BJ (cell line): Measurements from ENCODE around the gene CMC2. TPM values are rescaled to one million over a fixed set of nuclear protein-coding genes. Genes with fewer than 3 reads are reported as not detected.

ENCODE experiments used
- CTCF ChIA-PET: fragments of 350-600 bp; formaldehyde crosslinking; extraction: SDS; loops from one replicate; lab custom pipeline; 2021; ENCODE audit warnings: antibody characterized with exemption, inconsistent platforms; lab: Yijun Ruan, JAX
- POLR2A ChIA-PET: fragments of 300-600 bp; sonication (Branson Sonifier 250); formaldehyde crosslinking; extraction: SDS; loops from one replicate; lab custom pipeline; 2021; ENCODE audit warnings: antibody characterized with exemption; lab: Charles Lee
- DNase-seq: peaks from one replicate; pipeline ENCODE4 v3.0.0-alpha.2; 2011; ENCODE audit warnings: low read depth
- H3K27me3 ChIP-seq: 2 replicates; pipeline ENCODE4 v1.6.0; 2011; ENCODE audit warnings: low read length; ENCODE audit not compliant: control insufficient read depth, insufficient read depth
- H3K36me3 ChIP-seq: 2 replicates; pipeline ENCODE4 v1.5.1; 2011; ENCODE audit warnings: low read length; ENCODE audit not compliant: control insufficient read depth, insufficient read depth
- H3K4me3 ChIP-seq: 2 replicates; pipeline ENCODE4 v1.5.1; 2011; ENCODE audit warnings: low read depth, mild to moderate bottlenecking, control low read depth, low read length
- CTCF ChIP-seq: IDR thresholded peaks from 2 replicates; pipeline ENCODE4 v1.5.1; 2011; ENCODE audit warnings: low read depth, mild to moderate bottlenecking, control low read depth, inconsistent platforms, low read length, moderate library complexity; ENCODE audit not compliant: insufficient read depth
- polyA plus RNA-seq: library from polyadenylated mRNA; depleted of rRNA; stranded (reverse); fragments of >200 nt; gene quantifications from 2 replicates; pipeline ENCODE4 v1.2.3, GENCODE V29; 2011

Gene CMC2
- polyA plus RNA-seq, 1 experiment, result 56.4 TPM

DNA sequence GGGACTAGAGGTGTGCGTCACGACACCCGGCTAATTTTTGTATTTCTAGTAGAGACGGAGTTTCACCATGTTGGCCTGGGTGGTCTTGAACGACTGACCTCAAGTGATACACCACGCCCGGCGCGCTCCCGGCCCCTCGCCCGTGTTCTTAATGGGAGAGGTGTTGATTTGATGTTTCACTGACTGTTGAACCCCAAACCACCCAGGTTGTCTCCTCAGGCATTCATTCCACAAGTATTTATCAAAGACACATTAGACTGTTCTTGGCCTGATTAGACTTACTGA is 1.8 kb upstream of the CMC2 start:
- Histone ChIP-seq H3K4me3 (peak overlapping the region; percentile 95), H3K36me3 (no peaks in the 10 kb centered on the region), H3K27me3 (no peaks in the 10 kb centered on the region)
- no peak for DNase-seq
- TF ChIP-seq CTCF, result no peak
- POLR2A ChIA-PET, result no interaction called here
- CTCF ChIA-PET, result interaction anchor here (1.5 kb wide), 1 partner anchor 27 kb away, joined by 6 read pairs; the partner anchor contains the start of gene ATMIN

DNA sequence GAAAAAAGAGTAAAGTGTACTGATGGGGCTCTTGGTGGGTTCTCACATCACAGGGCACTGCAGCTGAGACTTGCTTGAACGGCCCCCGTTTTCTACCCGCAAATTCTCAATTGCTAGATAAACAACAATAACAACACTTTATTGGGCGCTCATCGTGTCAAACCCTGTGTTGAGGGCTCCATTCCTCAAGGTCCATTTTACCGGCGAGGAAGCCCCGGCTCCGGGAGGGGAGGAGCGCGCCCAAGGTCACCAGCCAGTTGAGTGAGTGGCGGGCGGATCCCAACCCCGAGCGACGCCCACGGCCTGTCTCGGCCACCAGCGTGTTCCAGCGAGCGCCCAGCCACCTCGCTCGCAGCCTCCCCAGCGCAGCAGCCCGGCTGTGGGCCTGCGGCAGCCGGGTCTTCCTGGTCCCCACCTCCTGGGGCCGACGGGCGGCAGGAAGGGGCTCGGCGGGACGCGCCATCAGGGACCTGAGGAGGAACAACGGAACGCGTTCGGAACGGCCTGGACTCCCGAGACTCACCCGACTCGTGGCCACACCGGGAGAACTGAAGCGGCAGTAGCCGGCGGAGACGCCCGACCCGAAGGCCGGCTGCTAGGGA is 373 bp downstream of the CMC2 start:
- TF ChIP-seq CTCF, result no peak
- H3K4me3 ChIP-seq, result peak overlapping the region; percentile 95
- H3K27me3 ChIP-seq, result no peaks in the 10 kb centered on the region
- no peaks in the 10 kb centered on the region for H3K36me3 ChIP-seq
- ChIA-PET CTCF (interaction anchor here (0.6 to 2.8 kb wide), 6 partner anchors 11 to 82 kb away, joined by 3 to 23 read pairs (median 4); partner anchors contain the start of gene ATMIN), POLR2A (no interaction called here)
- no peak for DNase-seq

DNA sequence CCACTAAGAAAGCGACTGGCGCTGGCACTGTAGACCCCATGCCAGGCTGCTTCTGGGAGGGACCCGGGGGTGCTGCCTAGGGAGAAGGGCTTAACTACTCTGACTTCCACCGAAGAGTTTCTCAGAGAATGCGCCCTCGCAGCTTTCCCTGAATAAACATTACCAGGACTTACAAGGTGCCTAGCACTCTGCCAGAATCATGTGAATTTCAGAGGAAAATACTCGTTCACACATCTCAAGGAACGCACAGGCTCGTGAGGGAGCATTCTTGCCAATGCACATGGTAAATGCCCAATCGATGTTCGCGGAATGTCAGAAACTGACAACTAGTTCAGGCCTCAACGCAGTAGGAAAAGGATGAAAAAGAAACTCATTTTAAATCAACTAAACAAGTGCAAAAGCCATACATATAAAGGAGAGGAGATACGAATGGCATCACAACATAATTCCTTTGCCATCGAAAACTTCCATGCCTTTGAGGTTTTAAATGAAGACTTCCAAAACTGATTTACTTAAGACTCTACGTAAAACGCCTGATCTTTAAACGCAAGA is 999 bp downstream of the CMC2 start:
- no peak for TF ChIP-seq CTCF
- CTCF ChIA-PET, result interaction anchor here (0.7 to 4.3 kb wide), 9 partner anchors 11 to 81 kb away, joined by 3 to 25 read pairs (median 4); partner anchors contain the start of gene ATMIN
- no peak for DNase-seq
- POLR2A ChIA-PET, result no interaction called here
- peak overlapping the region; percentile 95 for H3K4me3 ChIP-seq
- no peaks in the 10 kb centered on the region for H3K27me3 ChIP-seq
- no peaks in the 10 kb centered on the region for H3K36me3 ChIP-seq

DNA sequence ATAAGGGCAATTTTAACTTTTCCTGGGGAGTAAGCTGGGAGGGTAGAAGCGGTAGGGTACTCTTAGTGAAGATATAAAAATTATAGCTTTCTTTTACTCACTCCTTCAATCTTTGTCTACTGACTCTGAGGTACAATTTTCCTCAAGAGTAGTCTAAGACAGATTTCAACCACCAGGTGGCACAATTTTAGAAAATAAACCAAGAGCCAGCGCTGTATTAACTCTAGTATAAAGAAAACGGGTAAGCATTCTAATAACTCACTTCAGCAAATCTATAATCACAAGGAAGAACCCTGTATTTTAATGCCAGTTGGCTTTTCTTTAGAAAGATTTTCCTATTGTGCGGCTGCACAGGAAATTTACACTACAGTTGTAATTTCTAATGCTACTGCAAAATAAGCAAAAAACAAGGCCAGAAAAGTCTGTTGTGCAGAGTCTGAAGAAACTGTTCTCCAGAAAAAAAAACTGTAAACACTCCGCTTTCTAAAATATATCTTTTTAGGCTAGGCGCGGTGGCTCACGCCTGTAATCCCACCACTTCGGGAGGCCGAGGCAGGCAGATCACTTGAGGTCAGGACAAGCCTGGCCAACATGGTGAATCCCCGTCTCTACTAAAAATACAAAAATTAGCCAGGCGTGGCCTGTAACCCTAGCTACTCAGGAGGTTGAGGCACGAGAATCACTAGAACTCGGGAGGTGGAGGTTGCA is 1.9 kb downstream of the CMC2 start:
- H3K36me3 ChIP-seq, result no peaks in the 10 kb centered on the region
- no peak for DNase-seq
- peak; percentile 55 for TF ChIP-seq CTCF
- POLR2A ChIA-PET, result no interaction called here
- no peaks in the 10 kb centered on the region for H3K27me3 ChIP-seq
- CTCF ChIA-PET, result interaction anchor here (0.6 to 4.3 kb wide), 16 partner anchors 11 to 194 kb away, joined by 3 to 25 read pairs (median 4); partner anchors contain the start of gene ATMIN
- H3K4me3 ChIP-seq, result peak overlapping the region; percentile 2; the same call in 1 of the 2 replicates
